HG02588 (cell line): ENCODE measurements around the gene ZNF48.
A peak's percentile ranks its signal among the peaks of the same experiment; 100 is the strongest.

Experiments
- ATAC-seq: cut with Tn5 transposase; IDR thresholded peaks from one replicate; pipeline ENCODE4 v1.9.1; 2021; ENCODE audit warnings: mild to moderate bottlenecking, moderate library complexity; ENCODE audit not compliant: unreplicated experiment

ZNF48 gene

GRCh38 chr16:30395155-30395991, at the start of gene ZNF48:
Gene ZNF48, plus strand, starts transcription at chr16:30395420. Its CDS starts 375 bp downstream, at chr16:30395795.
- ATAC-seq, result peak; percentile 63

GRCh38 chr16:30346286-30346685, 48.9 kb upstream of the ZNF48 start:
- ATAC-seq, result no peak

GRCh38 chr16:30348113-30348512, 47.1 kb upstream of the ZNF48 start:
- ATAC-seq, result no peak

GRCh38 chr16:30348929-30349328, 46.3 kb upstream of the ZNF48 start:
- no peak for ATAC-seq

- ATAC-seq, result no peak
Observed at GRCh38 chr16:30349675-30350074, 45.5 kb upstream of the ZNF48 start.

- ATAC-seq, result no peak
Observed at GRCh38 chr16:30350134-30350871, 44.9 kb upstream of the ZNF48 start.

GRCh38 chr16:30351001-30351441, 44.2 kb upstream of the ZNF48 start:
- no peak for ATAC-seq

GRCh38 chr16:30351586-30352419, 43.4 kb upstream of the ZNF48 start:
- ATAC-seq, result no peak

- no peak for ATAC-seq
Observed at GRCh38 chr16:30352488-30353401, 42.5 kb upstream of the ZNF48 start.

- ATAC-seq, result no peak
Observed at GRCh38 chr16:30353438-30354129, 41.6 kb upstream of the ZNF48 start.

GRCh38 chr16:30354423-30355143, 40.6 kb upstream of the ZNF48 start:
- no peak for ATAC-seq

- peak; percentile 64 for ATAC-seq
Observed at GRCh38 chr16:30355144-30355953, 39.9 kb upstream of the ZNF48 start, which contains the start of gene CD2BP2. Gene CD2BP2, minus strand, starts transcription at chr16:30355308. Its CDS starts 627 bp downstream, at chr16:30354681.

- ATAC-seq, result no peak
Observed at GRCh38 chr16:30355954-30356308, 39.3 kb upstream of the ZNF48 start.

- no peak for ATAC-seq
Observed at GRCh38 chr16:30356401-30357084, 38.7 kb upstream of the ZNF48 start.

- no peak for ATAC-seq
Observed at GRCh38 chr16:30357085-30357714, 38.0 kb upstream of the ZNF48 start.

GRCh38 chr16:30357715-30358576, 37.3 kb upstream of the ZNF48 start:
- ATAC-seq, result no peak
